C4-2B (cell line): Measurements from ENCODE around the gene ANGPTL3.

Source experiments
- CTCF ChIP-seq: fragments of 450-650 bp; conservative IDR thresholded peaks from 2 replicates; pipeline ENCODE4 v1.5.1; 2017; ENCODE audit warnings: mild to moderate bottlenecking
- ZFX ChIP-seq: fragments of 450-650 bp; IDR thresholded peaks from 2 replicates; pipeline ENCODE4 v1.6.1; 2017

DNA sequence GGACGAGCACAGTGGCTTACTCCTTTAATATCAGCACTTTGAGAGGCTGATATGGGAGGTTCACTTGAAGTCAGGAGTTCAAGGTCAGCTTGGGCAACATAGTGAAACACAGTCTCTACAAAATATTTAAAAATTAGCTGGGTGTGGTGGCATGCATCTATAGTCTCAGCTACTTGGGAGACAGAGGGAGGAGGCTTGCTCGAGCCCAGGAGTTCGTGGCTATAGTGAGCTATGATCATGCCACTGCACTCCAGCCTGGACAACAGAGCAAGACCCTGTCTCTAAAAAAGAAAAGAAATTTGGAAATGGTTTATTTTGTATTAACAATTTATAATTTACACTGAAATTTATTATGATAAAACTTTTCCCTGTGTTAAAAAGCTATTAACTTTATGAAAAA lies 1.7 kb upstream of the ANGPTL3 start:
- TF ChIP-seq CTCF (no peak), ZFX (no peak)
